ENCODE measurements around the gene C19orf47.

DNA sequence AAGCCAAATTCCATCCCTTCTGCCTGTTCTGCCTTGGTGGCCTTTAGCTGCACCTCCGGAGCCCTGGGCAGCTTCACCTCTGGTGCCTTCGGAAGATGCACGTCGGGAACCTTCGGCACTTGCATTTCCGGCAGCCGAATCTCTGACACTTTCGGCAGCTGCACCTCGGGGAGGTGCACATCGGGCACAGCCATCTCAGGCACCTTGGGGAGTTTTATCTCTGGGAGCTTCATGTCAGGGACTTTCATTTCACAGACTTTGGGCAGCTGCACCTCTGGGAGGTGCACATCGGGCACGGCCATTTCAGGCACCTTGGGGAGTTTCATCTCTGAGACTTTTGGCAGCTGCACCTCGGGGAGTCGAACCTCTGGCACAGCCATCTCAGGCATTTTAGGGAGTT is 47.8 kb upstream of the C19orf47 start:
- TF ChIP-seq POLR2AphosphoS5 (IDR thresholded peaks at IDR 0.05): no peak
- TF ChIP-seq, protein P1, sequence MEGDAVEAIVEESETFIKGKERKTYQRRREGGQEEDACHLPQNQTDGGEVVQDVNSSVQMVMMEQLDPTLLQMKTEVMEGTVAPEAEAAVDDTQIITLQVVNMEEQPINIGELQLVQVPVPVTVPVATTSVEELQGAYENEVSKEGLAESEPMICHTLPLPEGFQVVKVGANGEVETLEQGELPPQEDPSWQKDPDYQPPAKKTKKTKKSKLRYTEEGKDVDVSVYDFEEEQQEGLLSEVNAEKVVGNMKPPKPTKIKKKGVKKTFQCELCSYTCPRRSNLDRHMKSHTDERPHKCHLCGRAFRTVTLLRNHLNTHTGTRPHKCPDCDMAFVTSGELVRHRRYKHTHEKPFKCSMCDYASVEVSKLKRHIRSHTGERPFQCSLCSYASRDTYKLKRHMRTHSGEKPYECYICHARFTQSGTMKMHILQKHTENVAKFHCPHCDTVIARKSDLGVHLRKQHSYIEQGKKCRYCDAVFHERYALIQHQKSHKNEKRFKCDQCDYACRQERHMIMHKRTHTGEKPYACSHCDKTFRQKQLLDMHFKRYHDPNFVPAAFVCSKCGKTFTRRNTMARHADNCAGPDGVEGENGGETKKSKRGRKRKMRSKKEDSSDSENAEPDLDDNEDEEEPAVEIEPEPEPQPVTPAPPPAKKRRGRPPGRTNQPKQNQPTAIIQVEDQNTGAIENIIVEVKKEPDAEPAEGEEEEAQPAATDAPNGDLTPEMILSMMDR (IDR thresholded peaks at IDR 0.05 in 8 of 11, conservative IDR thresholded peaks at IDR 0.05 in 3 of 11): no peak
